Liver (tissue), 9 donors: ENCODE measurements around the gene GHR. TPM values are rescaled to one million over a fixed set of nuclear protein-coding genes. Genes with fewer than 3 reads are reported as not detected.
"Not testable (repeated sequence)": the region's sequence is repeated elsewhere in the genome, so short reads cannot be mapped to it uniquely, and the experiment has no call there.

Source experiments
- DNase-seq: peaks from one replicate; pipeline ENCODE4 v3.0.0-alpha.2; 2017; ENCODE audit warnings: low spot score
- H3K27ac ChIP-seq, 2 donors: one replicate each; pipeline ENCODE4 v1.7.0; 2013; ENCODE audit warnings: inconsistent platforms in 2 of 2, low read length in 2 of 2, control low read depth in 1 of 2, low read depth in 1 of 2, mild to moderate bottlenecking in 1 of 2
- H3K27me3 ChIP-seq, 4 donors: one replicate each; pipeline versions ENCODE4 v1.6.1 to v1.7.0; 2013; ENCODE audit warnings: low read length in 3 of 4, inconsistent platforms in 1 of 4, mild to moderate bottlenecking in 1 of 4, moderate library complexity in 1 of 4; ENCODE audit not compliant: control insufficient read depth in 4 of 4, insufficient read depth in 4 of 4
- H3K36me3 ChIP-seq, 4 donors: one replicate each; pipeline versions ENCODE4 v1.6.1 to v1.7.0; 2013; ENCODE audit warnings: low read length in 3 of 4, mild to moderate bottlenecking in 3 of 4, low read depth in 1 of 4, moderate library complexity in 1 of 4; ENCODE audit not compliant: control insufficient read depth in 4 of 4, insufficient read depth in 3 of 4
- H3K4me1 ChIP-seq, 4 donors: one replicate each; pipeline versions ENCODE4 v1.6.1 to v1.7.0; 2013; ENCODE audit warnings: low read length in 3 of 4, mild to moderate bottlenecking in 3 of 4, moderate library complexity in 1 of 4; ENCODE audit not compliant: control insufficient read depth in 4 of 4, insufficient read depth in 4 of 4
- H3K4me3 ChIP-seq, 3 donors: one replicate each; pipeline versions ENCODE4 v1.6.1 to v1.7.0; 2013; ENCODE audit warnings: low read length in 3 of 3, control low read depth in 1 of 3, low read depth in 1 of 3, mild to moderate bottlenecking in 1 of 3
- H3K9ac ChIP-seq, 2 donors: one replicate each; pipeline ENCODE4 v1.7.0; 2013; ENCODE audit warnings: low read length in 2 of 2, mild to moderate bottlenecking in 2 of 2, moderate library complexity in 2 of 2, control low read depth in 1 of 2, low read depth in 1 of 2
- H3K9me3 ChIP-seq, 4 donors: one replicate each; pipeline versions ENCODE4 v1.6.1 to v1.7.0; 2013; ENCODE audit warnings: low read length in 3 of 4; ENCODE audit not compliant: control insufficient read depth in 4 of 4
- ATF3 ChIP-seq: IDR thresholded peaks from 2 replicates; pipeline ENCODE4 v1.6.1; 2016; ENCODE audit warnings: antibody characterized with exemption
- CTCF ChIP-seq: fragments of 150-350 bp; IDR thresholded peaks from 2 replicates; pipeline ENCODE4 v1.5.1; 2017; ENCODE audit warnings: improper control_type of control experiment, low read depth, low read length; ENCODE audit not compliant: missing input control
- EGR1 ChIP-seq, 2 donors: IDR thresholded peaks; 2 replicates each; pipeline ENCODE4 v1.6.1; 2016 to 2018; ENCODE audit warnings: antibody characterized with exemption in 2 of 2, low read depth in 2 of 2
- FOXA1 ChIP-seq: IDR thresholded peaks from 2 replicates; pipeline ENCODE4 v1.6.1; 2016; ENCODE audit warnings: antibody characterized with exemption
- FOXA2 ChIP-seq: IDR thresholded peaks from 2 replicates; pipeline ENCODE4 v1.6.1; 2016; ENCODE audit warnings: antibody characterized with exemption
- GABPA ChIP-seq, 2 donors: IDR thresholded peaks in 1 of 2; conservative IDR thresholded peaks in 1 of 2; 2 replicates each; pipeline ENCODE4 v1.6.1; 2016; ENCODE audit warnings: antibody characterized with exemption in 2 of 2, mild to moderate bottlenecking in 1 of 2, moderate library complexity in 1 of 2
- HNF4A ChIP-seq, 2 donors: conservative IDR thresholded peaks; 2 replicates each; pipeline ENCODE4 v1.6.1; 2016; ENCODE audit warnings: antibody characterized with exemption in 2 of 2, mild to moderate bottlenecking in 2 of 2
- JUND ChIP-seq, 2 donors: IDR thresholded peaks; 2 replicates each; pipeline ENCODE4 v1.6.1; 2016; ENCODE audit warnings: antibody characterized with exemption in 2 of 2
- MAX ChIP-seq: IDR thresholded peaks from 2 replicates; pipeline ENCODE4 v1.6.1; 2016; ENCODE audit warnings: antibody characterized with exemption
- NR2F2 ChIP-seq: IDR thresholded peaks from 2 replicates; pipeline ENCODE4 v1.6.1; 2016; ENCODE audit warnings: antibody characterized with exemption
- REST ChIP-seq: IDR thresholded peaks from 2 replicates; pipeline ENCODE4 v1.6.1; 2016; ENCODE audit warnings: antibody characterized with exemption, mild to moderate bottlenecking
- RXRA ChIP-seq, 2 donors: IDR thresholded peaks; 2 replicates each; pipeline ENCODE4 v1.6.1; 2017 to 2018; ENCODE audit warnings: antibody characterized with exemption in 2 of 2, mild to moderate bottlenecking in 1 of 2
- SP1 ChIP-seq: IDR thresholded peaks from 2 replicates; pipeline ENCODE4 v1.6.1; 2018; ENCODE audit warnings: antibody characterized with exemption, mild to moderate bottlenecking
- TAF1 ChIP-seq: conservative IDR thresholded peaks from 2 replicates; pipeline ENCODE4 v1.6.1; 2016; ENCODE audit warnings: antibody characterized with exemption, mild to moderate bottlenecking
- ZBTB33 ChIP-seq: IDR thresholded peaks from 2 replicates; pipeline ENCODE4 v1.6.1; 2016; ENCODE audit warnings: antibody characterized with exemption
- WGBS: extraction: QIAGEN DNeasy Blood & Tissue Kit; methylation state at CpG from one replicate; pipeline ENCODE4 v1.1.7; 2013; 5-methylcytosine and 5-hydroxymethylcytosine counted together
- polyA plus RNA-seq, 2 donors: library from polyadenylated mRNA; stranded (reverse) in 1 of 2; unstranded in 1 of 2; fragments of 200-250 nt in 1 of 2; fragments of >200 nt in 1 of 2; fragmentation: Nextera tagmentation in 1 of 2; extraction: Ambion mirVana in 1 of 2; gene quantifications; one replicate each; pipeline versions ENCODE4 v1.2.1 to v1.2.3, GENCODE V29; 2013 to 2015
- total RNA-seq, 2 donors: library from RNA; depleted of rRNA; stranded (reverse); fragments of >200 nt; gene quantifications; one replicate each; pipeline ENCODE4 v1.2.3, GENCODE V29; 2014
- donor health status: healthy.
- donor health status: healthy.
- donor health status: healthy.
- donor health status: healthy.
- donor health status: healthy.

Gene GHR
- total and polyA plus RNA-seq, 4 donors = 6.6 to 104 (median 20.9) TPM

- no peak for TF ChIP-seq MAX
- no peak for TF ChIP-seq JUND (IDR thresholded peaks at IDR 0.05)
- TF ChIP-seq FOXA1 = no peak
- TF ChIP-seq ZBTB33 = no peak
- no peak for TF ChIP-seq SP1
- no peak for TF ChIP-seq NR2F2
Measured at GRCh38 chr5:42680046-42680445, 256.8 kb downstream of the GHR start (continued).

GRCh38 chr5:42685078-42685477 is 261.8 kb downstream of the GHR start:
- H3K27me3 ChIP-seq, H3K9ac ChIP-seq, H3K9me3 ChIP-seq, DNase-seq, H3K27ac ChIP-seq, H3K4me3 ChIP-seq: not testable (repeated sequence)
- Histone ChIP-seq H3K4me1 (peaks cover 0 to 11% (median under 1%) of the 10 kb centered on the region in 4 donors), H3K36me3 (peaks cover 0 to 32% (median 16%) of the 10 kb centered on the region in 4 donors)

GRCh38 chr5:42689391-42689790 is 266.2 kb downstream of the GHR start:
- Histone ChIP-seq H3K9me3 (no peaks in the 10 kb centered on the region), H3K27me3 (no peaks in the 10 kb centered on the region), H3K4me3 (no peak overlapping the region), H3K36me3 (peaks cover 0 to 50% (median 34%) of the 10 kb centered on the region in 4 donors), H3K27ac (no peak overlapping the region), H3K4me1 (peaks cover 0 to 11% (median under 1%) of the 10 kb centered on the region in 4 donors), H3K9ac (no peak overlapping the region)
- no peak for DNase-seq
- TF ChIP-seq CTCF (no peak), JUND (IDR thresholded peaks at IDR 0.05) (no peak), GABPA (IDR thresholded peaks at IDR 0.05 in 1 of 2, conservative IDR thresholded peaks at IDR 0.05 in 1 of 2) (no peak), HNF4A (conservative IDR thresholded peaks at IDR 0.05) (peak; percentile 61 to 77), RXRA (IDR thresholded peaks at IDR 0.05) (peak; percentile 57 to 73), FOXA2 (no peak), EGR1 (IDR thresholded peaks at IDR 0.05; ENCODE audit: low read depth in 2 of 2) (no peak), FOXA1 (no peak), NR2F2 (no peak), ATF3 (no peak), TAF1 (no peak), SP1 (peak; percentile 36), ZBTB33 (no peak), REST (no peak)
- WGBS = 38% methylated on average over 4 of the region's 4 CpGs
